ENCODE data around the gene CORO6.

DNA sequence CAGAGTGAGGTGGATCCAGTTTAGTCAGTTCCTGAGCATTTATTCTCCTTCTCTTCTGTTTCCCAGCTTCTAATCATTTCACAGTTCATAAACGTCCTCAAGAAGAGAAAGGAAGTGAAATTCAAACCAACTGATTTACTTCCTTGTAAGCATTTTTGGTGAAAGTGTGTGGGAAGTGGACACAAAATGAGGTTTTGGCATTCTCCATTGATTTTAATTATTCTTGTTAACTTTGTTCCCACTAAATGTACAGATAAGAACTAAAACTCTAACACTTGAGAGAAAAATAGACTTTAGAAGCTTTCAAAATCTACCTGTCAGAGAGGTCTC is 42.7 kb upstream of the CORO6 start:
- TF ChIP-seq CREB1 (CRISPR knock-in tag; IDR thresholded peaks at IDR 0.05; ENCODE audit: low read depth) (no peak), JUNB (IDR thresholded peaks at IDR 0.05; ENCODE audit: unreplicated experiment) (no peak), POLR2AphosphoS5 (IDR thresholded peaks at IDR 0.05; ENCODE audit: low read depth) (no peak), EZH2phosphoT487 (IDR thresholded peaks at IDR 0.05; ENCODE audit: unreplicated experiment) (no peak), EZH2 (IDR thresholded peaks at IDR 0.05; ENCODE audit: low read depth, unreplicated experiment) (no peak)
- TF ChIP-seq, protein P1, sequence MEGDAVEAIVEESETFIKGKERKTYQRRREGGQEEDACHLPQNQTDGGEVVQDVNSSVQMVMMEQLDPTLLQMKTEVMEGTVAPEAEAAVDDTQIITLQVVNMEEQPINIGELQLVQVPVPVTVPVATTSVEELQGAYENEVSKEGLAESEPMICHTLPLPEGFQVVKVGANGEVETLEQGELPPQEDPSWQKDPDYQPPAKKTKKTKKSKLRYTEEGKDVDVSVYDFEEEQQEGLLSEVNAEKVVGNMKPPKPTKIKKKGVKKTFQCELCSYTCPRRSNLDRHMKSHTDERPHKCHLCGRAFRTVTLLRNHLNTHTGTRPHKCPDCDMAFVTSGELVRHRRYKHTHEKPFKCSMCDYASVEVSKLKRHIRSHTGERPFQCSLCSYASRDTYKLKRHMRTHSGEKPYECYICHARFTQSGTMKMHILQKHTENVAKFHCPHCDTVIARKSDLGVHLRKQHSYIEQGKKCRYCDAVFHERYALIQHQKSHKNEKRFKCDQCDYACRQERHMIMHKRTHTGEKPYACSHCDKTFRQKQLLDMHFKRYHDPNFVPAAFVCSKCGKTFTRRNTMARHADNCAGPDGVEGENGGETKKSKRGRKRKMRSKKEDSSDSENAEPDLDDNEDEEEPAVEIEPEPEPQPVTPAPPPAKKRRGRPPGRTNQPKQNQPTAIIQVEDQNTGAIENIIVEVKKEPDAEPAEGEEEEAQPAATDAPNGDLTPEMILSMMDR (conservative IDR thresholded peaks at IDR 0.05; ENCODE audit: low read depth in 2 of 2) = no peak
- TF ChIP-seq, protein P2, sequence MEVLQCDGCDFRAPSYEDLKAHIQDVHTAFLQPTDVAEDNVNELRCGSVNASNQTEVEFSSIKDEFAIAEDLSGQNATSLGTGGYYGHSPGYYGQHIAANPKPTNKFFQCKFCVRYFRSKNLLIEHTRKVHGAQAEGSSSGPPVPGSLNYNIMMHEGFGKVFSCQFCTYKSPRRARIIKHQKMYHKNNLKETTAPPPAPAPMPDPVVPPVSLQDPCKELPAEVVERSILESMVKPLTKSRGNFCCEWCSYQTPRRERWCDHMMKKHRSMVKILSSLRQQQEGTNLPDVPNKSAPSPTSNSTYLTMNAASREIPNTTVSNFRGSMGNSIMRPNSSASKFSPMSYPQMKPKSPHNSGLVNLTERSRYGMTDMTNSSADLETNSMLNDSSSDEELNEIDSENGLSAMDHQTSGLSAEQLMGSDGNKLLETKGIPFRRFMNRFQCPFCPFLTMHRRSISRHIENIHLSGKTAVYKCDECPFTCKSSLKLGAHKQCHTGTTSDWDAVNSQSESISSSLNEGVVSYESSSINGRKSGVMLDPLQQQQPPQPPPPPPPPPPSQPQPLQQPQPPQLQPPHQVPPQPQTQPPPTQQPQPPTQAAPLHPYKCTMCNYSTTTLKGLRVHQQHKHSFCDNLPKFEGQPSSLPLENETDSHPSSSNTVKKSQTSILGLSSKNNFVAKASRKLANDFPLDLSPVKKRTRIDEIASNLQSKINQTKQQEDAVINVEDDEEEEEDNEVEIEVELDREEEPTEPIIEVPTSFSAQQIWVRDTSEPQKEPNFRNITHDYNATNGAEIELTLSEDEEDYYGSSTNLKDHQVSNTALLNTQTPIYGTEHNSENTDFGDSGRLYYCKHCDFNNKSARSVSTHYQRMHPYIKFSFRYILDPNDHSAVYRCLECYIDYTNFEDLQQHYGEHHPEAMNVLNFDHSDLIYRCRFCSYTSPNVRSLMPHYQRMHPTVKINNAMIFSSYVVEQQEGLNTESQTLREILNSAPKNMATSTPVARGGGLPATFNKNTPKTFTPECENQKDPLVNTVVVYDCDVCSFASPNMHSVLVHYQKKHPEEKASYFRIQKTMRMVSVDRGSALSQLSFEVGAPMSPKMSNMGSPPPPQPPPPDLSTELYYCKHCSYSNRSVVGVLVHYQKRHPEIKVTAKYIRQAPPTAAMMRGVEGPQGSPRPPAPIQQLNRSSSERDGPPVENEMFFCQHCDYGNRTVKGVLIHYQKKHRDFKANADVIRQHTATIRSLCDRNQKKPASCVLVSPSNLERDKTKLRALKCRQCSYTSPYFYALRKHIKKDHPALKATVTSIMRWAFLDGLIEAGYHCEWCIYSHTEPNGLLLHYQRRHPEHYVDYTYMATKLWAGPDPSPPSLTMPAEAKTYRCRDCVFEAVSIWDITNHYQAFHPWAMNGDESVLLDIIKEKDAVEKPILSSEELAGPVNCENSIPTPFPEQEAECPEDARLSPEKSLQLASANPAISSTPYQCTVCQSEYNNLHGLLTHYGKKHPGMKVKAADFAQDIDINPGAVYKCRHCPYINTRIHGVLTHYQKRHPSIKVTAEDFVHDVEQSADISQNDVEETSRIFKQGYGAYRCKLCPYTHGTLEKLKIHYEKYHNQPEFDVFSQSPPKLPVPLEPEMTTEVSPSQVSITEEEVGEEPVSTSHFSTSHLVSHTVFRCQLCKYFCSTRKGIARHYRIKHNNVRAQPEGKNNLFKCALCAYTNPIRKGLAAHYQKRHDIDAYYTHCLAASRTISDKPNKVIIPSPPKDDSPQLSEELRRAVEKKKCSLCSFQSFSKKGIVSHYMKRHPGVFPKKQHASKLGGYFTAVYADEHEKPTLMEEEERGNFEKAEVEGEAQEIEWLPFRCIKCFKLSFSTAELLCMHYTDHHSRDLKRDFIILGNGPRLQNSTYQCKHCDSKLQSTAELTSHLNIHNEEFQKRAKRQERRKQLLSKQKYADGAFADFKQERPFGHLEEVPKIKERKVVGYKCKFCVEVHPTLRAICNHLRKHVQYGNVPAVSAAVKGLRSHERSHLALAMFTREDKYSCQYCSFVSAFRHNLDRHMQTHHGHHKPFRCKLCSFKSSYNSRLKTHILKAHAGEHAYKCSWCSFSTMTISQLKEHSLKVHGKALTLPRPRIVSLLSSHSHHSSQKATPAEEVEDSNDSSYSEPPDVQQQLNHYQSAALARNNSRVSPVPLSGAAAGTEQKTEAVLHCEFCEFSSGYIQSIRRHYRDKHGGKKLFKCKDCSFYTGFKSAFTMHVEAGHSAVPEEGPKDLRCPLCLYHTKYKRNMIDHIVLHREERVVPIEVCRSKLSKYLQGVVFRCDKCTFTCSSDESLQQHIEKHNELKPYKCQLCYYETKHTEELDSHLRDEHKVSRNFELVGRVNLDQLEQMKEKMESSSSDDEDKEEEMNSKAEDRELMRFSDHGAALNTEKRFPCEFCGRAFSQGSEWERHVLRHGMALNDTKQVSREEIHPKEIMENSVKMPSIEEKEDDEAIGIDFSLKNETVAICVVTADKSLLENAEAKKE (CRISPR knock-in tag; IDR thresholded peaks at IDR 0.05) = no peak
